ENCODE measurements around the gene B4GALNT3.
A peak's percentile ranks its signal among the peaks of the same experiment; 100 is the strongest.
"Not testable (repeated sequence)": the region's sequence is repeated elsewhere in the genome, so short reads cannot be mapped to it uniquely, and the experiment has no call there.

The B4GALNT3 gene

DNA sequence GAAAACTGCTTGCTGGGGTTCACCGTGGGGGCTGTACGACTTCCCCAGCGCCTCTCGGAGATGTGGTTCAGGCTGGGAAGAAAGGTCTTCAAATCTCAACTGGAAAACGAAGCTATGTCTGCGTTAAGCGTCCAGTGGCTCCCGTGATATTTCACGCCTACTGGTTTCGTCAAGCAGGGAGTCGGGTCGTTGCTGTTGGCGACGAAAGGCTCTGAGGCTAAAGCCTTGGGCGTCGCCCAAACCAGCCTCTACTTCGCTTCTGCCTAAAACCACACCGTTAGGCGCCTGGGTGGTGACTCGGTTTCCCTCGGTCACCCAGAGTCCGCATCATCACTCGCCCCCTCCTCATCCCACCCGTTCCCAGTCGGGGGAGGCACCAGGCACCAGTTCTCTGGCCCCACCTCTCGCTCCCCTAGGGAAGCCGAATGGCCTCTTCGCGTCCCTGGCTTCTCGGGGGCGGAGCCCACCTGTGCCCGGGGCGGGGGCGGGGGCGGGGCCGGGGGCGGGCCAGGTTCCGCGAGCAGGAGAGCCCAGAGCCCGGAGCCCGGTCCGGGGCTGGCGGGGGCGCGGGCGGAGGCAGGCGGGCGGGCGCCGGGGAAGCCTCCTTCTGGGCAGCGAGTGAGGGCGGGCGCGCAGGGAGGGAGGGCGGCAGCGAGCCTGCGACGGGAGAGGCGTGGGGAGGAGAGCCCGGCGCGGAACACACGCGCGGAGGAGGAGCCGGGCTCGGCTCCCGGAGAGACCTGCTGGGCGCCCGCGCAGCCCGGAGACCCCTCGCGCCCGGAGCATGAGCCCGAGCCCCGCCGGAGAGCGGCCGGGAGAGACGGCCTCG lies at the start of gene B4GALNT3:
B4GALNT3 (plus strand) TSS at position 510 of the 829 bp plus-strand sequence. CDS start 438 bp downstream, outside the sequence.
- no peak for DNase-seq (ENCODE audit: low read depth in 3 of 3)

DNA sequence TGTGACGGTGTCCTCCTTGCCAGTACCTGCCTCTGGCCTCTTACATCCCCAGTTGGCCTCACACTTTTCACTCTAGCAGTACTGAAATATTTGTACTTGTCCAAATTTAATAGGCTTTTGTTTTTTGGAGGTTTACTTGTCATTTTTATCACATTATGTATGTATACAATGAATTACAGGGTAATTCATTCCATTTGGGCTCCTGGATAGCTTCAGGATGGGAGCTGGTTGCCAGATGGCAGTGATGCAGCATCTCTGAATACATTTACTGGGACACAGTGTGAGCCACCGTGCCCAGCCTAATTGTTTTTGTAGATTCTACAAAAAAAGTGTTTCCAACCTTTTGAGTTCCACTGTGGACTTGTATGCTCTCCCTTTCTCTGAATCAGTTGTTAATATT lies 44.9 kb upstream of the B4GALNT3 start:
- DNase-seq (ENCODE audit: low read depth in 3 of 3) = no peak

DNA sequence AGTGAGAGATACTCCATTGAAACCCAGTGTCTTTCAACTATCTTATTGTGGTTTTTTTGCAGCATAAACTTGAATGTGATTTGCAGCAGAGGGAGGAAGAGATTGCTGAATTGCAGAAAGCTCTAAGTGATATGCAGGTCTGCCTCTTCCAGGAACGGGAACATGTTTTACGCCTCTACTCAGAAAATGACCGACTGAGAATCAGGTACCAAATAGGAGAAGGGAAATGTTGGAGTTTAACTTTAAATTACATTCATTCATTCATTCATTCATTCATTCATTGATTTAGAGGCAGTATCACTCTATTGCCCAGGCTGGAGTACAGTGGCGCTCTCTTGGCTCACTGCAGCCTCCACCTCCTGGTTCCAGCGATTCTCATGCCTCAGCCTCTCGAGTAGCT lies 41.3 kb upstream of the B4GALNT3 start:
- DNase-seq (ENCODE audit: low read depth in 3 of 3) = no peak

DNA sequence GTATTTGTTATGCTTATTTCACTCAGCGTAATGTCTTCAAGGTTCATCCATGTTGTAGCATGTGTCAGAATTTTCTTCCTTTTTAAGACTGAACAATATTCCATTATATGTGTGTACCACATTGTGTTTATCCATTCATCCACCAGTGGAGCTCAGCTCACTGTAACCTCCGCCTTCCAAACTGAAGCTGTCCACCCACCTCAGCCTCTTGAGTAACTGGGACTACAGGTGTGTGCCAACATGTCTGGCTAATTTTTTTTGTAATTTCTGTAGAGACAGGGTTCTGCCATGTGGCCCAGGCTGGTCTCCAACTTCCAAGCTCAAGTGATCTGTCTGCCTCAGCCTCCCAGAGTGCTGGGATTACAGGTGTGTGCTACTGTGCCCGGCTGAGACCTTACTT lies 37.2 kb upstream of the B4GALNT3 start:
- DNase-seq (ENCODE audit: low read depth in 3 of 3) = no peak

DNA sequence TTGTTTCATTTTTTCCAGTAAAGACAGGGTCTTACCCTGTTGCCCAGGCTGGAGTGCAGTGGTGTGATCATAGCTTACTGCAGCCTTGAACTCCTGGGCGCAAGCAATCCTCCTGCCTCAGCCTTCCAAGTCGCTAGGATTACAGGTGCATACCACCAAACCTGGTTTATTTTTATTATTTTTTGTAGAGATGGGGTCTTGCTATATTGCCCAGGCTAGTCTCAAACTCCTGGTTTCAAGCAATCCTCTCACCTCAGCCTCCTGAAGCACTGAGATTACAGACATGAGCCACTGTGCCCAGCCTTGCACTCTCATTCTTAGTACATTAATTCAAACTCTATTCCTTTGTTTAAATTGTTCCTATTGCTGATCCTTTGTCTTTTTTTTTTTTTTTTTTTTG lies 24.0 kb upstream of the B4GALNT3 start:
- DNase-seq (ENCODE audit: low read depth in 3 of 3) = not testable (repeated sequence)

DNA sequence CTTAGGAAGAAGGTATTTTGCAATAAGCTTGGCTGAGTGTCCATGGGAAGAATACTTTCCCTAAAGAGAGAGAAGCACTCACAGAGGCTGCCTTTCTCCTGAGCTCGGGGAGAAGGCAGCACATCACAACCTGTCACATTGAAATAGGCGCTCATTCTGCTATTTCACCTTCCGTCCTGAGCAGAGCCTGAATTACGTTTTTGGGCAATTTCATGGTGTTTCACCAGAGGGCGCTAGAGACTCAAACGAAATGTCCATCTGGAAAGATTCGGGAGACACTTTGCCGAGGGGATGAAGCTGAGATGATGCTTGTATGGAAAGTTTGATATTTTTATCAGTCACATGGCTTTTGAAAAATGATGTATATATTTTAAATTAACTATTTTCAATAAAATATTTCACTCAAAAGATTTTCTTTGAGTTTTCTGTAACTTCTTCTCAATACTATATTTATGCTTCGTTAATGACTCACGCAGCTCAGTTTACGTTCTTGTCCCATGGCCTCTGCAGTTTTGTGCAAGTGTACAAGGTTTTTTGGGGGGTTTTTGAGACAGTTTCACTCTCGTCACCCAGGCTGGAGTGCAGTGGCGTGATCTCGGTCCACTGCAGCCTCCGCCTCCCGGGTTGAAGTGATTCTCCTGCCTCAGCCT lies 17.4 kb upstream of the B4GALNT3 start:
- no peak for DNase-seq (ENCODE audit: low read depth in 3 of 3)

DNA sequence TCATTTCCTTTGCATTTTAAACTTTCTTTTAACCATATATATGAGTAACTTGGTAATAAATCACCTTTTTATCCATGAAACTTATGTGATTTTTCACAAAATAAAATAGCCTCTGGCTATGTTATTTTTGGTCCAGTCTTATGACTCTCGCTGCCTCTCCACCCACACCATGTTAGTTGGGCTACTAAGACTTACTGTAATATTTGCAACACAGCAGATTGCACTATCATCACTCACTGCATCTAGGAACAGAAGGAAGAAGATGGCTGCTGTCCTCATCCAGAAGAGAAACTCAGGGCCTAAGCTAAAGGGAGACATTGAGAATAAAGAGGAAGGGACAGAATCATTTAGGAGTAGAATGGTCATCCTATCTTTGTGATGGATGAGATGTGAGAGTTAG lies 12.6 kb upstream of the B4GALNT3 start:
- DNase-seq (ENCODE audit: low read depth in 3 of 3) = no peak

DNA sequence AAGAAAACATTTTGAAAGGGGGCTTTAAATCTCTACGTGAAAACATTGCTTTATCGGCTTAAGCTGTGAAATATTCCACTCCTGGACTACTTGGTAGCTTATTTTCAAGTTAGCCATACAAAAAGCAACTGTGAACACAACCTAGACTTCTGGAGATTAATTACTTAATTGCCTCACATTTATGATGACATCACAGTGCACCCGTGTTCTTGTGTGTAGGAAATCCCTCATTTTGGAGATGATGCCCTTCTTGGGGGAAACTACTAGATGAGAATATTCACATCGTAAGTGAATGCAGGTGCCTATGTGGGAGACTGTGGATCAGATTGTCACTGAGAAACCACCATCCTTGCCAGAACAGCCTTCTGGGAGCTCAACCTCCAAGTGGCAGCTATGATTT lies 10.5 kb upstream of the B4GALNT3 start:
- no peak for DNase-seq (ENCODE audit: low read depth in 3 of 3)

DNA sequence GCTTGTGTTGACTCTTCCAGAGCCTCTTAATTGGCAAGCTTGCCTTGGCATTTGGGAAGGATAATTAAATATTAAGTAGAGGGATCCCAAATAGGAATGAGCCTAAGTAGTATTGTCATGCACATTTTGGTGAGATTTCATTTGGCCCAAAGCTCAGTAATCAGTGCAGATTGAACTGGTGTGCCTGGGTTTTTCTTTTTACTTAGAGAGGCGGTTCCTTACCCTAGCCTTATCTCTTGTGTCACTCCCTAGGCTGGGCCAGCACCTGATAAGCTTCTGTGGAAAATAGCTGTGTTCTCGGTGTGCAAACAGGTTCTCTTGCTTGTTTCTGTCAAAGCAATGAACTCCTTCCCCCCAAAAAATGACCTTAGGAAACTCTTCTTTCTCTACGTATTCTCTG lies 9.3 kb upstream of the B4GALNT3 start:
- no peak for DNase-seq (ENCODE audit: low read depth in 3 of 3)

DNA sequence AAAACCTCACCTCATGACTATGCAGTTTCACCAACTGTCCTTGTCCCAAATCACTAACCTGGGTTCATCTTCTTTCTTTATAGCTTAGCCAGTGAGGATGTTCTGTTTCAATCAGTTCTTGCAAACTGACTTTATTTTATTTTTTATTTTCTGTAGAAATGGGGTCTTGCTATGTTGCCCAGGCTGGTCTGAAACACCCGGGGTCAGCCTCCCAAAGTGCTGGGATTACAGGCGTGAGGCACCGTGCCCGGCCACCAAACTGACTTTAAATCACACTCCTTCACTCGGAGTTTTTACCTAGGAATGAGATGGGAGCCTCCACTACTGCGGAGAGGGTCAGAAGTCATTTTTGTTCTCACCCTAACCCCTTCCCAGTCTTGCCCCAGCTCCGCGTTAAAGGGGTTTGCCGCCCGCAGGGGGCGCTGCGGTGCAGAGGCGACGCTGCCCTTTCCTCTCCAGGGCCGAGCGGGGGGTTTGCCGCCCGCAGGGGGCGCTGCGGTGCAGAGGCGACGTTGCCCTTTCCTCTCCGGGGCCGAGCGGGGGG lies 7.0 kb upstream of the B4GALNT3 start:
- peak; percentile 68 to 72 (median 70) for DNase-seq (ENCODE audit: low read depth in 3 of 3)

DNA sequence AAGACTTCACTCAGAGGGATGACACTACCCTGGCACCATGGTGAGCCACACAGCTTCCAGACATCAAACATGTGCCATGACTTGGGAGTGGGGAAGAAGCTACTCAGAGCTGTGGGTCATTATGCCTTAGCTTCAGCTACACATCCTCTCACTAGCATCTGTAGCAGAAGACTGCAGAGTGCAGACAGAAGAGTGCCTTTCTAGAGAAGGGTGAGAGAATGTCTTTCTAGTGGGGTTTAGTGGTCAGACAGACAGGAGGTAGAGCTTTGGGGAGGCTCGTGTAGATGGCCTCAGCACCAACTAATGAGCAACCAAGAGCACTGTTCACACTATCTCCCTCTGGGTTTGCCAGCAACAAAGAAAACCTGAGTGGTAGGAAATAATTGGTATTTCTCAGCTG lies 4.9 kb upstream of the B4GALNT3 start:
- DNase-seq (ENCODE audit: low read depth in 3 of 3) = no peak

DNA sequence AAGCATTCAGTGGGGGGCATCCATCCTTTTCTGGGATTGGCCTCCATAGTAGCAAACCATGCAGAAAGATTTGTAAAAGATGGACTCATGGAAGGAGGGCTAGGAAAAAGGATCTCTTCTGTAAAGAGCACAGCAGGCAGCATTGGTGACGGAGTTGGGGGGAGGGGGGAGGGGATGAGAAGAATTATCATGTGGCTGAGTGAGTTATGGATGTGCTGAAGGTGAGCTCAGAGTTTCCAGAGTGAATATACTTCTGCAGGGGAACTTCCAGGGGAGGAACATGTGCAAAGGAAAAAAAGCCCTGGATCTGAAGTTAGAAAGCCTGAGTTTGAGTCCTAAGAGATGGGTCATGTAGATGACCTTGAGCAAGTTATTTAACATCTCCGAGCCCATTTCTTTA lies 3.9 kb upstream of the B4GALNT3 start:
- DNase-seq (ENCODE audit: low read depth in 3 of 3) = no peak

DNA sequence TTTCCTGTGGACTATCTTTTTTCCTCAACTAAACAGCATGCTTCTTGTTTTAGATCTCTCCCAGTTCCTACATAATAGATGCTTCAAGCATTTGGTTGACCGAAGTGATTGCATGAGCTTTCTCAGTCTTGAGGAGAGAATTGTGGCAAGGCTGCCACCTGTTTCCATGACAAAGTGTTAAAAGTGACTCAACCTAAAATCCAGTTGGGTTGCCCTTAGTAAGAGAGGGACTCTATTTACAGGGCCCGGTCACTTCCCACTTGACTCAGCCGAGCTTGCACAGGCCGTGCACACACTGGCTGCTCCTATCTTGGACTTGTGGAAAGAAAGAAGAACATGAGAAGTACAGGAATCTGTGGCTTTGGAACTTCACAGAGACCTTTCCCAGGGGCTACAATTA lies 2.1 kb upstream of the B4GALNT3 start:
- DNase-seq (ENCODE audit: low read depth in 3 of 3) = no peak

DNA sequence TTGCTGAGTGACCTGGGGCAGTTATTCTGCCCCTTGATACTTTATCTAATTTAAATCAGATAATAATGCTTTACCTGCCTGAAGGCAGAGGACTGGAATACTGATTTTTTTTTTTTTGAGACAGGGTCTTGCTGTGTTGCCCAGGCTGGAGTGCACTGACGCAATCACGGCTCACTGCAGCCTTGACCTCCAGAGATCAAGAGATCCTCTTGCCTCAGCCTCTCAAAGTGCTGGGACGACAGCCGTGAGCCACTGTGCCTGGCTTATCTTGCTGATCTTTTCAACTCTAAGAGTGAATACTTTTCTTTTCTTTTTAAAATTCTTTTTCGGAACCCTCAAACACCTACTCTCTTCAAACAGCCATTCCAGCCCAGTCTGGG lies 699 bp upstream of the B4GALNT3 start:
- no peak for DNase-seq (ENCODE audit: low read depth in 3 of 3)

DNA sequence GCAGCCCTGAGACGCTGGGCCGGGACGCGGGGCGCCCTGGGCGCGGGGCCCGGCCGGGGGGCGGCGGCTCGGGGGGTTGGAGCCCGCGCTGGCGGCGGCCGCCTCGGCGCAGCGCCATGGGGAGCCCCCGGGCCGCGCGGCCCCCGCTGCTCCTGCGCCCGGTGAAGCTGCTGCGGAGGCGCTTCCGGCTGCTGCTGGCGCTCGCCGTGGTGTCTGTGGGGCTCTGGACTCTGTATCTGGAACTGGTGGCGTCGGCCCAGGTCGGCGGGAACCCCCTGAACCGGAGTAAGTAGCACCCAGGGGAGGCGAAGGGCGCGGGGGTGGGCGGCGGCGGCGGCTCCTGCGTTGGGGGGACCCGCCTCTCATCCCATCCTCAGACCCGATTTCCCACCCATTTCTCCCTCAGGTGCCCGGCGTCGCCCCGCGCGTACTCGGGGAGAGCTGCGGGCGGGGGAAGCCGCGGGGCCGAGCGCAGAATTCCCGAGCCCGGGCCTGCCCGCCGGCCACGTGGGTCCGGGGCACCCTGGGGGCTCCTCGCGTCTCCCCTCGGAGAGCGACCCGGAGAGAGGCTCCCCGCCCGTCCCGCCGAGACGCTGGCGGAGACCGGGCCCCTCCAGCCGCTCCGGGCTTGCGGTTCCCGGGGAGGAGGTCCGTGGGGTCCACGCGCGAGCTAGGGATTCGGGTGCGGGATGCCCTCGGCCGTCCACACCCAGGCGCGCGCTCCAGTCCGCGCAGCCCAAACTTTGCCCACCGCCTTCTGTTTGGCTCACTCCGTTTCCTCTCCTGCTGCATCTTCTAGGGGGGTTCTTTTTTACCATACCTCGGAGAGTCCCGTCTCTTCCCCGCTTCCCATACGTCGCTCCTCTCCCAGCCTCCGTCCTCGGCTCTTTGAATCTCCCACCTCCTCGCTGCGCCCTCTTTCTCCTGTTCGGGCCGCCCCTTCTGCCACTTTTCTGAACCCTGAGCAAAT lies 807 bp downstream of the B4GALNT3 start:
- DNase-seq (ENCODE audit: low read depth in 3 of 3) = peak in 1 of 3 donors; percentile 32

DNA sequence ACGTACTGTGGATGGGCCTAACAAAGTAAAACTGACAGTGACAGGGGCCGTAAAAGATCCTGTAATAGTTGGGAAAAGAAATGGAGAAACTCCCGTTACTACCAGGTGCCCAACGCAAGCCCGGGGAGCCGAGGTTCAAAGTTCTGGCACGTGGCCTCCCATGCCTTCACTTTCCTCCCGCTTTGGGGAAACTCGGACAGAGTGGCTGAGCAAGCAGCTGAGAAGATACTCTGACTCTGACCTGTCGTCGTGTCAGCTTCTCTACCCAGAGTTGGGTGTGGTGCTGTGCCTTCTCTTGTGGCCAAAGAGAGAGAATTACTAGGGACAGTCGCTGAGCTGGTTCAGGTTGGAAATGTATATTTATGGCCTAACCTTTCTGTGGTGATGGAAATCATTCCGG lies 1.7 kb downstream of the B4GALNT3 start:
- no peak for DNase-seq (ENCODE audit: low read depth in 3 of 3)

DNA sequence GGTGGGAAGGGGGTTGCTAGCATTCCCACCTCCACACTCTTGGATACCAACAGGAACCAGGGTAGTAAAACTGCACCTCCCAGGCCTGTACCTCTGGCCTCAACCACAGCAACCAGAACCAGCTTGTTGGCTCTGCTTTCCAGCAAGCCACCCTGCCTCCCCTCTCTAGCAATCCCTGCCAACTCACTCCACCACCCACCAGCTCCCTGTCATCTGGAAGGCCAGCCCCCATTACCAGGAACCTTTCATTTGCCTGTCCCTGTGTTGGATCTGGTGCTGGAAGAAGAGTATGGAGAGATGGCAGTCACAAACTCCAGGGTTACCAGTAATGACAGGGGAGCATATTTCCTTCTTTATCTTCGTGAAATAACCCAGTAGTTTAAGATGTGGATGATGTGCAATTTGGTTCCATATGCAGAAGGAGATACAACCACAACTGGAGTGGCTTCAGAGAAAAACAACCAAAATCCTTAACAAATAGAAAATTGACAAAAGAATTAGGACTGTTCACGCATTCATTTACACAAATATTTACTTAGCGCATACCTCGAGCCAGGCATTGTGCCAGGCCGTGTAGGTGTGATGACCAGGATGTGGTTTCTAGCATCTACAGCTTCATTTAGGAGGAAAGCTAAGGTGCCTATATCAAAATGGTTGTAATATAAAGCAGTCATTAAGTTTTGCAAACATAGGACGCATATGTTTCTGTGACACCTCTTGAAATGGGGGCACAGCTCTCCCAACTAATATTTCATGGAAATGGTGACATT lies 3.4 kb downstream of the B4GALNT3 start:
- no peak for DNase-seq (ENCODE audit: low read depth in 3 of 3)

DNA sequence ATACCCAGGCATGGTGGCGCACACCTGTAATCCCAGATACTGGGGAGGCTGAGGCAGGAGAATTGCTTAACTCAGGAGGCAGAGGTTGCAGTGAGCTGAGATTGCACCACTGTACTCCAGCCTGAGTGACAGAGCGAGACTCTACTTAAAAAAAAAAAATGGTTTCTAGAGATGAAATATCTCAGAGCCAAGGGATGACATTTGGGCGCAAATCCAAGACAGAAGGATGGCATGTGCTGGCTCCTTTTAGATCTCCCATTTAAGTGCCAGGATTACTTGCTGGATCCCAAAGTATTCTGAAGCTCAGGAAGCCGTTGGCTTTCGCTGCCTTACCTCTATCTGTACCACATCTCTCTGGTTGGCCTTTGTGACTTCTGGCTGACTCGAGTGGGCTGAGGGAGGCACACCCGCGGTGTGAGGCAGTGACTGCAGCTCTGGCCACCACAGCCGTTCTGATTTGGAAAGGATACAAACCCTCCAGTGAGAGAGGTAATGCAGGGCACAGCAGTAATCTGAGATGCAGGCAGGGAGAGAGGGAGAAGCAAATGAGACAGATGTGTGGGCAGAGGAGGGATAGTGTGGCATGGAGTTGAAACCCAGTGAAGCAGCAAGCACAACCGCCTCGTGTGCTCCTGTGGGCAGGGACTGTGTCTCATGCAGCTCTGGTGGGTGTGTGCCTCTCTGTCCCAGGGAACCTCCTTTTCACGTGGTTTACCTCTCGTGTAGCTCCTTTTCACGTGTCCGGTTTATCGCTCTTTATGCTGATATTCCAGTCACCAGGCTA lies 4.9 kb downstream of the B4GALNT3 start:
- DNase-seq (ENCODE audit: low read depth in 3 of 3) = no peak

DNA sequence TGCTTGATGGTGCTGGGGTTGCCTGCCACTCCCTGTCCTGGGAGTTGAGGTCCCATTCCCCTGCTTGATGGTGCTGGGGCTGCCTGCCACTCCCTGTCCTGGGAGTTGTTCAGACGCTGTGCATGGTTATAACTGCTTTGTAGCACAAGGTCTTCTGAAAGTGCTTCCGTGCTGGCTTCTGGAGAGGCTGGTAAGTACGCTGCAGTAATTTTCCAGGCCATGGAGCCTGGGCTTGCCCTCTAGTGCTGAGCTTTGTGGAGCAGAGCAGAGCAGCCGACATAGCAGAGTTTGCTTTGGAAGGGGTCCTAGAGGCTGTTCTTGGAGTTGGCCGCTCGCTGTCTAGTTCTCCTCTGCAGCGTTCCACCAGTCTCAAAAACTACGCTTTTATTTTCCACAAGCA lies 6.3 kb downstream of the B4GALNT3 start:
- no peak for DNase-seq (ENCODE audit: low read depth in 3 of 3)

DNA sequence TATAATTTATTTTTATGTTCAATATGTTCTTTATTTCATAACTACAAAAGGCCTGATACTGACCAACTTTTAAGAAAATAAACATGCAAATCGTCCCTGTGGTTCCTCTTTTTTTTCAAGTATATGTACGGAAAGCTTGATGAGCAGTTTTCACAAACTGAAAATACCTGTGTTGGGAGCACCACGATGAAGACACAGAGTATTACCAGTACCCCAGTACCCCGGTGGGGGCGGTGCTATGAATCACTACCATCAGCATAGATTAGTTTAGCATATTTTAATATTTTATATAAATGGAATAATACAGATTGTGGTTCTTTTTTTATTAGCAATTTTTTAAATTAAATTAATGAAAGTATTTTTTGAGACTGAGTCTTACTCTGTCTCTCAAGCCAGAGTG lies 7.0 kb downstream of the B4GALNT3 start:
- DNase-seq (ENCODE audit: low read depth in 3 of 3) = no peak

Measured in stimulated activated CD4-positive, alpha-beta T cell treated with anti-CD3 and anti-CD28 coated beads, TNF-alpha, amount 100 ng/mL, for 48 hours (primary cell).